Measurements from ENCODE around the gene TTLL7. TPM values are rescaled to one million over a fixed set of nuclear protein-coding genes. Genes with fewer than 3 reads are reported as not detected.
A peak's percentile ranks its signal among the peaks of the same experiment; 100 is the strongest.

The TTLL7 gene
- polyA plus RNA-seq, 1 donor from 2014 or later: 88.1 TPM

DNA sequence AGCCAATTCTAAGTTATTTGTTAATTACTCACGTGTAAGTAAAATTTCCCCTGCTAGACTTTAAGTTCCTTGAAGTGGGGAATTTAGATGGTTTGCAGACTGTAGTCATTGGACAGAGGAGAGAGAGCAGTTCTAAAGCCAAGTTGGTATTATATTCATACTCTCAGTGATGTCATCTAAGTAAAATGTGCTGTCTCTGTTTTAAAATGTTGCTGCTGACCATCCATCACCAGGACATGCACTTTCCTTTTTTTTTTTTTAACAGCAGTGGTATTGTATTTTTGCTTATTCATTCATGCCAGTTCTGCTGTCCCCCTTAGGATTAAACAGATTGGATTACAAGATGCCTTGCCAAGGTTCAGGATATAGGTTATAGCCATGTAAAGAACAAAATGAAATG lies 2.3 kb downstream of the TTLL7 start:
- Histone ChIP-seq H3K27ac (ENCODE audit: low read length) (no peak overlapping the region), H3K79me2 (replicated peaks; ENCODE audit: insufficient read depth, low read length) (peaks cover 72% of the 10 kb centered on the region), H3K4me2 (ENCODE audit: low read length) (peak overlapping the region; percentile 51), H2AFZ (ENCODE audit: low read depth, low read length) (no peak overlapping the region), H4K20me1 (ENCODE audit: insufficient read depth) (no peaks in the 10 kb centered on the region), H3K9me2 (ENCODE audit: insufficient read depth, low read length) (no peaks in the 10 kb centered on the region), H3K27me3 (ENCODE audit: insufficient read depth, low read depth, low read length) (no peaks in the 10 kb centered on the region), H3K36me3 (ENCODE audit: insufficient read depth, low read length) (no peaks in the 10 kb centered on the region), H3F3A (ENCODE audit: insufficient read depth, low read length, poor library complexity, severe bottlenecking) (no peaks in the 10 kb centered on the region), H3K9me3 (ENCODE audit: low read length) (no peaks in the 10 kb centered on the region), H3K9ac (ENCODE audit: low read length) (no peak overlapping the region), H3K4me3 (ENCODE audit: low read length) (peak overlapping the region; percentile 88)
- TF ChIP-seq EZH2 (IDR thresholded peaks at IDR 0.05; ENCODE audit: borderline replicate concordance, insufficient read depth, low read length, poor library complexity, severe bottlenecking) (no peak), POLR2AphosphoS5 (IDR thresholded peaks at IDR 0.05) (no peak), TAF1 (IDR thresholded peaks at IDR 0.05; ENCODE audit: low read depth) (no peak), RAD21 (conservative IDR thresholded peaks at IDR 0.05) (no peak), MXI1 (conservative IDR thresholded peaks at IDR 0.05; ENCODE audit: poor library complexity, severe bottlenecking) (no peak), EP300 (conservative IDR thresholded peaks at IDR 0.05; ENCODE audit: poor library complexity, severe bottlenecking) (no peak), SMC3 (conservative IDR thresholded peaks at IDR 0.05; ENCODE audit: poor library complexity) (no peak)
- TF ChIP-seq, protein P1, sequence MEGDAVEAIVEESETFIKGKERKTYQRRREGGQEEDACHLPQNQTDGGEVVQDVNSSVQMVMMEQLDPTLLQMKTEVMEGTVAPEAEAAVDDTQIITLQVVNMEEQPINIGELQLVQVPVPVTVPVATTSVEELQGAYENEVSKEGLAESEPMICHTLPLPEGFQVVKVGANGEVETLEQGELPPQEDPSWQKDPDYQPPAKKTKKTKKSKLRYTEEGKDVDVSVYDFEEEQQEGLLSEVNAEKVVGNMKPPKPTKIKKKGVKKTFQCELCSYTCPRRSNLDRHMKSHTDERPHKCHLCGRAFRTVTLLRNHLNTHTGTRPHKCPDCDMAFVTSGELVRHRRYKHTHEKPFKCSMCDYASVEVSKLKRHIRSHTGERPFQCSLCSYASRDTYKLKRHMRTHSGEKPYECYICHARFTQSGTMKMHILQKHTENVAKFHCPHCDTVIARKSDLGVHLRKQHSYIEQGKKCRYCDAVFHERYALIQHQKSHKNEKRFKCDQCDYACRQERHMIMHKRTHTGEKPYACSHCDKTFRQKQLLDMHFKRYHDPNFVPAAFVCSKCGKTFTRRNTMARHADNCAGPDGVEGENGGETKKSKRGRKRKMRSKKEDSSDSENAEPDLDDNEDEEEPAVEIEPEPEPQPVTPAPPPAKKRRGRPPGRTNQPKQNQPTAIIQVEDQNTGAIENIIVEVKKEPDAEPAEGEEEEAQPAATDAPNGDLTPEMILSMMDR (IDR thresholded peaks at IDR 0.05; ENCODE audit: poor library complexity, severe bottlenecking): no peak
- TF ChIP-seq, protein P2, sequence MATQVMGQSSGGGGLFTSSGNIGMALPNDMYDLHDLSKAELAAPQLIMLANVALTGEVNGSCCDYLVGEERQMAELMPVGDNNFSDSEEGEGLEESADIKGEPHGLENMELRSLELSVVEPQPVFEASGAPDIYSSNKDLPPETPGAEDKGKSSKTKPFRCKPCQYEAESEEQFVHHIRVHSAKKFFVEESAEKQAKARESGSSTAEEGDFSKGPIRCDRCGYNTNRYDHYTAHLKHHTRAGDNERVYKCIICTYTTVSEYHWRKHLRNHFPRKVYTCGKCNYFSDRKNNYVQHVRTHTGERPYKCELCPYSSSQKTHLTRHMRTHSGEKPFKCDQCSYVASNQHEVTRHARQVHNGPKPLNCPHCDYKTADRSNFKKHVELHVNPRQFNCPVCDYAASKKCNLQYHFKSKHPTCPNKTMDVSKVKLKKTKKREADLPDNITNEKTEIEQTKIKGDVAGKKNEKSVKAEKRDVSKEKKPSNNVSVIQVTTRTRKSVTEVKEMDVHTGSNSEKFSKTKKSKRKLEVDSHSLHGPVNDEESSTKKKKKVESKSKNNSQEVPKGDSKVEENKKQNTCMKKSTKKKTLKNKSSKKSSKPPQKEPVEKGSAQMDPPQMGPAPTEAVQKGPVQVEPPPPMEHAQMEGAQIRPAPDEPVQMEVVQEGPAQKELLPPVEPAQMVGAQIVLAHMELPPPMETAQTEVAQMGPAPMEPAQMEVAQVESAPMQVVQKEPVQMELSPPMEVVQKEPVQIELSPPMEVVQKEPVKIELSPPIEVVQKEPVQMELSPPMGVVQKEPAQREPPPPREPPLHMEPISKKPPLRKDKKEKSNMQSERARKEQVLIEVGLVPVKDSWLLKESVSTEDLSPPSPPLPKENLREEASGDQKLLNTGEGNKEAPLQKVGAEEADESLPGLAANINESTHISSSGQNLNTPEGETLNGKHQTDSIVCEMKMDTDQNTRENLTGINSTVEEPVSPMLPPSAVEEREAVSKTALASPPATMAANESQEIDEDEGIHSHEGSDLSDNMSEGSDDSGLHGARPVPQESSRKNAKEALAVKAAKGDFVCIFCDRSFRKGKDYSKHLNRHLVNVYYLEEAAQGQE (IDR thresholded peaks at IDR 0.05; ENCODE audit: borderline replicate concordance): no peak

DNA sequence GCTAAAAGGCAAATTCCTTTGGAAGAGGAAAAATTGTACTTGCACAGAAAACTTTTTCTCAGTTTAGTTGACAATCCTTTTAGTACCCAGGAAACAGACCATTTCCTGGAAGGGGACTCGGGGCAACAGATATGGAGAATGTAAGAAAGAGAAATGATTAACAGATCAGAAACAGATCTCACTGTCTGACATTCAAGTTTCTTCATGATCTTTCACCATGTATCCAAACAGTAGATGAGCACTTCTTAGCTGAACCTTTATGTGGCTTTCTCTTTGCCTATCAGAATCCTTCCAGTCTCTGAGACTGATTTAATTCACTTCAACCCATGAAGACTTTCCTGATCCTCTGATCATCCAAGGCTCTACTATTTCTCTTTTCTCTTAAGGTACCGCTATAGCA lies 2.7 kb downstream of the TTLL7 start:
- Histone ChIP-seq H2AFZ (ENCODE audit: low read depth, low read length) (no peak overlapping the region), H3K27ac (ENCODE audit: low read length) (no peak overlapping the region), H3K9me2 (ENCODE audit: insufficient read depth, low read length) (no peaks in the 10 kb centered on the region), H3F3A (ENCODE audit: insufficient read depth, low read length, poor library complexity, severe bottlenecking) (no peaks in the 10 kb centered on the region), H3K79me2 (replicated peaks; ENCODE audit: insufficient read depth, low read length) (peaks cover 75% of the 10 kb centered on the region), H4K20me1 (ENCODE audit: insufficient read depth) (no peaks in the 10 kb centered on the region), H3K27me3 (ENCODE audit: insufficient read depth, low read depth, low read length) (no peaks in the 10 kb centered on the region), H3K9ac (ENCODE audit: low read length) (no peak overlapping the region), H3K36me3 (ENCODE audit: insufficient read depth, low read length) (no peaks in the 10 kb centered on the region), H3K9me3 (ENCODE audit: low read length) (no peaks in the 10 kb centered on the region), H3K4me2 (ENCODE audit: low read length) (peak overlapping the region; percentile 51), H3K4me3 (ENCODE audit: low read length) (peak overlapping the region; percentile 88)
- no peak for TF ChIP-seq POLR2AphosphoS5 (IDR thresholded peaks at IDR 0.05)
- TF ChIP-seq, protein P2 (IDR thresholded peaks at IDR 0.05; ENCODE audit: borderline replicate concordance): no peak
- no peak for TF ChIP-seq EP300 (conservative IDR thresholded peaks at IDR 0.05; ENCODE audit: poor library complexity, severe bottlenecking)
- TF ChIP-seq EZH2 (IDR thresholded peaks at IDR 0.05; ENCODE audit: borderline replicate concordance, insufficient read depth, low read length, poor library complexity, severe bottlenecking): no peak
- TF ChIP-seq SMC3 (conservative IDR thresholded peaks at IDR 0.05; ENCODE audit: poor library complexity): no peak
- TF ChIP-seq, protein P1 (IDR thresholded peaks at IDR 0.05; ENCODE audit: poor library complexity, severe bottlenecking): no peak
- TF ChIP-seq MXI1 (conservative IDR thresholded peaks at IDR 0.05; ENCODE audit: poor library complexity, severe bottlenecking): no peak
- no peak for TF ChIP-seq RAD21 (conservative IDR thresholded peaks at IDR 0.05)
- no peak for TF ChIP-seq TAF1 (IDR thresholded peaks at IDR 0.05; ENCODE audit: low read depth)
